ENCODE data around the gene LHB. TPM values are rescaled to one million over a fixed set of nuclear protein-coding genes. Genes with fewer than 3 reads are reported as not detected.
"Not testable (repeated sequence)": the region's sequence is repeated elsewhere in the genome, so short reads cannot be mapped to it uniquely, and the experiment has no call there.

Gene LHB
- total RNA-seq, 2 experiments from 2014 or later: not detected

- ATAC-seq (ENCODE audit: low read depth); H3K4me1 Mint-ChIP-seq; H3K9me3 Mint-ChIP-seq; H3K27me3 Mint-ChIP-seq; H3K27ac Mint-ChIP-seq; H3K4me3 Mint-ChIP-seq; POLR2A ChIA-PET; DNase-seq; H3K36me3 Mint-ChIP-seq: not testable (repeated sequence)
Measured at GRCh38 chr19:49050376-49051033, 33.6 kb upstream of the LHB start.

- H3K4me3 Mint-ChIP-seq; POLR2A ChIA-PET; DNase-seq; H3K9me3 Mint-ChIP-seq; ATAC-seq (ENCODE audit: low read depth); H3K36me3 Mint-ChIP-seq; H3K4me1 Mint-ChIP-seq; H3K27me3 Mint-ChIP-seq; H3K27ac Mint-ChIP-seq: not testable (repeated sequence)
Measured at GRCh38 chr19:49049834-49050233, 32.9 kb upstream of the LHB start.

GRCh38 chr19:49049011-49049410, 32.1 kb upstream of the LHB start, which contains the start of gene CGB8:
Gene CGB8, minus strand, starts transcription at chr19:49049111. Its CDS starts 372 bp downstream, at chr19:49048739.
- not testable (repeated sequence) for H3K4me3 Mint-ChIP-seq, H3K4me1 Mint-ChIP-seq, H3K27ac Mint-ChIP-seq

GRCh38 chr19:49043548-49043947, 26.7 kb upstream of the LHB start, which contains the start of gene CGB5:
Gene CGB5, plus strand, starts transcription at chr19:49043848. Its CDS starts 362 bp downstream, at chr19:49044210.
- DNase-seq; ATAC-seq (ENCODE audit: low read depth); H3K4me1 Mint-ChIP-seq; H3K9me3 Mint-ChIP-seq; H3K27me3 Mint-ChIP-seq; H3K4me3 Mint-ChIP-seq; H3K36me3 Mint-ChIP-seq; POLR2A ChIA-PET; H3K27ac Mint-ChIP-seq: not testable (repeated sequence)

More at GRCh38 chr19:49049011-49049410, 32.1 kb upstream of the LHB start, which contains the start of gene CGB8:
- H3K9me3 Mint-ChIP-seq; H3K36me3 Mint-ChIP-seq; DNase-seq; ATAC-seq (ENCODE audit: low read depth); POLR2A ChIA-PET; H3K27me3 Mint-ChIP-seq: not testable (repeated sequence)

- H3K4me3 Mint-ChIP-seq; DNase-seq; POLR2A ChIA-PET; H3K27me3 Mint-ChIP-seq; H3K36me3 Mint-ChIP-seq; H3K9me3 Mint-ChIP-seq; ATAC-seq (ENCODE audit: low read depth); H3K4me1 Mint-ChIP-seq; H3K27ac Mint-ChIP-seq: not testable (repeated sequence)
Measured at GRCh38 chr19:49042666-49043065, 25.8 kb upstream of the LHB start.

GRCh38 chr19:49042177-49042576, 25.3 kb upstream of the LHB start:
- Mint-ChIP-seq H3K27ac (no peak overlapping the region), H3K4me3 (no peak overlapping the region), H3K9me3 (no peaks in the 10 kb centered on the region), H3K36me3 (no peaks in the 10 kb centered on the region), H3K27me3 (peaks cover 3% of the 10 kb centered on the region), H3K4me1 (no peaks in the 10 kb centered on the region)
- no peak for ATAC-seq (ENCODE audit: low read depth)
- DNase-seq: no peak
- POLR2A ChIA-PET: no interaction called here

- H3K27me3 Mint-ChIP-seq; H3K4me1 Mint-ChIP-seq; H3K27ac Mint-ChIP-seq; H3K9me3 Mint-ChIP-seq; ATAC-seq (ENCODE audit: low read depth); POLR2A ChIA-PET; H3K4me3 Mint-ChIP-seq; DNase-seq; H3K36me3 Mint-ChIP-seq: not testable (repeated sequence)
Measured at GRCh38 chr19:49039736-49040135, 22.8 kb upstream of the LHB start.

- H3K4me1 Mint-ChIP-seq; H3K36me3 Mint-ChIP-seq; H3K27me3 Mint-ChIP-seq; ATAC-seq (ENCODE audit: low read depth); H3K4me3 Mint-ChIP-seq; H3K9me3 Mint-ChIP-seq; DNase-seq; H3K27ac Mint-ChIP-seq; POLR2A ChIA-PET: not testable (repeated sequence)
Measured at GRCh38 chr19:49038557-49039276, 21.8 kb upstream of the LHB start.

GRCh38 chr19:49038111-49038510, 21.2 kb upstream of the LHB start:
- DNase-seq; H3K4me1 Mint-ChIP-seq; POLR2A ChIA-PET; H3K27me3 Mint-ChIP-seq; H3K4me3 Mint-ChIP-seq; H3K36me3 Mint-ChIP-seq; ATAC-seq (ENCODE audit: low read depth); H3K27ac Mint-ChIP-seq; H3K9me3 Mint-ChIP-seq: not testable (repeated sequence)

GRCh38 chr19:49036815-49037214, 19.9 kb upstream of the LHB start, which contains the start of gene CGB1:
Gene CGB1, minus strand, starts transcription at chr19:49036895. Its CDS starts 184 bp downstream, at chr19:49036711.
- POLR2A ChIA-PET, H3K27me3 Mint-ChIP-seq, H3K27ac Mint-ChIP-seq, H3K9me3 Mint-ChIP-seq, H3K4me3 Mint-ChIP-seq, H3K4me1 Mint-ChIP-seq, H3K36me3 Mint-ChIP-seq: not testable (repeated sequence)
- ATAC-seq (ENCODE audit: low read depth) (peak; percentile 36), DNase-seq (peak; percentile 50)

GRCh38 chr19:49031642-49032301, 14.9 kb upstream of the LHB start, which contains the start of gene CGB2:
Gene CGB2, plus strand, starts transcription at chr19:49031890. Its CDS starts 206 bp downstream, at chr19:49032096.
- H3K9me3 Mint-ChIP-seq, POLR2A ChIA-PET, H3K36me3 Mint-ChIP-seq, H3K27ac Mint-ChIP-seq, H3K27me3 Mint-ChIP-seq, H3K4me1 Mint-ChIP-seq: not testable (repeated sequence)
- DNase-seq: peak; percentile 64
- peak; percentile 75 for ATAC-seq (ENCODE audit: low read depth)
- peak within 1 kb of the TSS; percentile 53 for H3K4me3 Mint-ChIP-seq

- H3K27ac Mint-ChIP-seq; H3K4me1 Mint-ChIP-seq; H3K27me3 Mint-ChIP-seq; ATAC-seq (ENCODE audit: low read depth); POLR2A ChIA-PET; H3K4me3 Mint-ChIP-seq; DNase-seq; H3K36me3 Mint-ChIP-seq; H3K9me3 Mint-ChIP-seq: not testable (repeated sequence)
Measured at GRCh38 chr19:49030323-49030722, 13.4 kb upstream of the LHB start.

- H3K27ac Mint-ChIP-seq, H3K4me3 Mint-ChIP-seq, H3K9me3 Mint-ChIP-seq: not testable (repeated sequence)
Measured at GRCh38 chr19:49029749-49030148, 12.9 kb upstream of the LHB start.

More at GRCh38 chr19:49029749-49030148, 12.9 kb upstream of the LHB start:
- POLR2A ChIA-PET; ATAC-seq (ENCODE audit: low read depth); DNase-seq; H3K4me1 Mint-ChIP-seq; H3K27me3 Mint-ChIP-seq; H3K36me3 Mint-ChIP-seq: not testable (repeated sequence)

Measured in activated naive CD8-positive, alpha-beta T cell treated with anti-CD3 and anti-CD28 coated beads, Interleukin-2, amount 10 ng/mL, durations not matched to agents 7 days and 5 days (primary cell).